Effector memory CD8-positive, alpha-beta T cell (primary cell): Measurements from ENCODE around the gene NEU1.
A peak's percentile ranks its signal among the peaks of the same experiment; 100 is the strongest.

ENCODE experiments used
- ATAC-seq: fragments of 150-1000 bp; cut with Tn5 transposase; replicated peaks from 2 replicates; pipeline ENCODE4 v1.10.0; 2021; ENCODE audit warnings: mild to moderate bottlenecking, moderate library complexity
- DNase-seq, 3 experiments: peaks; one replicate each; pipeline ENCODE4 v3.0.0; 2021
- H3K27ac Mint-ChIP-seq, 2 donors: one replicate each; pipeline ENCODE4 v1.8.0; 2022; ENCODE audit warnings: mild to moderate bottlenecking in 2 of 2, mixed read lengths in 2 of 2, moderate library complexity in 2 of 2
- H3K27me3 Mint-ChIP-seq, 2 donors: one replicate each; pipeline ENCODE4 v1.8.0; 2022; ENCODE audit warnings: mixed read lengths in 2 of 2
- H3K36me3 Mint-ChIP-seq: one replicate; pipeline ENCODE4 v1.8.0; 2022; ENCODE audit warnings: mild to moderate bottlenecking, moderate library complexity, mixed read lengths; ENCODE audit not compliant: insufficient read depth
- H3K4me1 Mint-ChIP-seq, 2 donors: one replicate each; pipeline ENCODE4 v1.8.0; 2022; ENCODE audit warnings: low read depth in 2 of 2, mixed read lengths in 2 of 2
- H3K4me3 Mint-ChIP-seq, 2 donors: one replicate each; pipeline ENCODE4 v1.8.0; 2022; ENCODE audit warnings: mild to moderate bottlenecking in 2 of 2, mixed read lengths in 2 of 2, moderate library complexity in 2 of 2
- H3K9me3 Mint-ChIP-seq, 2 donors: one replicate each; pipeline ENCODE4 v1.8.0; 2022; ENCODE audit warnings: mixed read lengths in 2 of 2

The NEU1 gene

DNA sequence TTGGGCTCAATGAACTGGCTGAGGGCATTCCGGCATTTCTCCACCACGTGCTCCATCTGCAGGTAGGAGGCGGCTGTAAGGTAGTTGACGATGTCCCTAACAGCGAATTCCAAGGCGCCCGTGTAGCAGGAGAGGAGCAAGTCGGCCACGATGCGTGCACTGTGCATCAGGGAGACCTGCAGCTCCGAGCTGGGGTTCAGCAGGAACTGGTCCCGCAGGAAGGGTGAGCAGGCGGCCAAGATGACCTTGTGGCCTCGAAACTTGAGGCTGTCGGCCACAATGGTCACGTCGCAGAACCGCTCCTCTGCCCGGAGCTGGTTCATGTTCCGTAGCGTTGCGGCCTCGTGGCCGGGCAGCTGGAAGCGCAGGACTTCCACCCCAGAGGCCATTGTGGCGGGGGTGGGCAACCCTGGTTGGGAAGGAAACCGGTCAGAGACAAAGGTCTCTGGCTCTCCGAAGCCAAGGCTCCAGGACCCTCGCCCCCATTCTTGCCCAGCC lies 38.3 kb upstream of the NEU1 start:
- Mint-ChIP-seq H3K36me3 (peaks cover 28% of the 10 kb centered on the region), H3K27ac (no peak overlapping the region), H3K4me1 (peaks cover 33 to 36% of the 10 kb centered on the region in 2 donors), H3K4me3 (peak overlapping the region; percentile 78 to 86), H3K9me3 (no peaks in the 10 kb centered on the region), H3K27me3 (peaks cover under 1 to 2% of the 10 kb centered on the region in 2 donors)
- ATAC-seq (no peak), DNase-seq (peak in 1 of 3 experiments; percentile 6)

DNA sequence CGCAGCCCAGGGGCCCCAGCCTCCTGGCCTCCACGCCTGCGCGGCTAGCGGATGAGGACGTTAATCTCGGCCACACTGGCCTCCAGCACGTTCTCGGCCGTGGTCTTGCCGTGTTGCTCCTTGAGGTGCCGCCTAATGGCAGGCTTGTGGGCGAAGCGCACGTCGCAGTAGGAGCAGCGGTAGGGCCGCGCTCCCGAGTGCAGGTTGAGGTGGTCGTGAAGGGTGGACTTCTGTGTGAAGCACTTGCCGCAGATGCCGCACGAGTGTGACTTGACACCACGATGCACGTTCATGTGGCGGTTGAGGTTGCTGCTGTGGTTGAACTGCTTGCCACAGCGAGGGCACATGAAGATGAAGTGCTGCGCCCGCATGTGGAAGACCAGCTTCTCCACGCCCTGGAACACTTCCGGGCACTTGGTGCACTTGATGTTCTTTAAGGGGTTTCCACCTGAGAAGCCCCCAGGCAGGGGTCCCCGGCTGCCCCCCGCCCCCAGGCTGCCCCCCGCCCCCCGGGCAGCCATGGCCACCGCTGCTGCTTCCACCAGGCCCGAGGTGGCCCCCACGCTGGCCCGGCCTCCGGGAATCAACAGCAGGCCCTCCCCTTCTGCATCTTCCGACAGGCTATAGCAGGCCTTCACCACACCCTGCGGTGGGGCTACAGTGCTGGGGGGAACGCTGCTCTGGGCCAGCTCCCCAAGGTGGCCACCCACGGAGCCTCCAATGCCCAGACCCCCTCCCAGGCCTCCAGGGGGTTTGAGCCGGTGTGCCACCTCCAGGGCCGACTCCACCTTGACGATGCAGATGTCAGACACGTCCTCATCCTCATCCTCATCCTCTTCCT lies 37.5 kb upstream of the NEU1 start:
- peak overlapping the region in 1 of 2 donors; percentile 41 for H3K27ac Mint-ChIP-seq
- DNase-seq, result peak in 1 of 3 experiments; percentile 10
- H3K36me3 Mint-ChIP-seq, result peaks cover 36% of the 10 kb centered on the region
- peak overlapping the region; percentile 9 to 94 for H3K4me3 Mint-ChIP-seq
- no peaks in the 10 kb centered on the region for H3K9me3 Mint-ChIP-seq
- peaks cover 37 to 40% of the 10 kb centered on the region in 2 donors for H3K4me1 Mint-ChIP-seq
- no peak for ATAC-seq
- H3K27me3 Mint-ChIP-seq, result no peaks in the 10 kb centered on the region

DNA sequence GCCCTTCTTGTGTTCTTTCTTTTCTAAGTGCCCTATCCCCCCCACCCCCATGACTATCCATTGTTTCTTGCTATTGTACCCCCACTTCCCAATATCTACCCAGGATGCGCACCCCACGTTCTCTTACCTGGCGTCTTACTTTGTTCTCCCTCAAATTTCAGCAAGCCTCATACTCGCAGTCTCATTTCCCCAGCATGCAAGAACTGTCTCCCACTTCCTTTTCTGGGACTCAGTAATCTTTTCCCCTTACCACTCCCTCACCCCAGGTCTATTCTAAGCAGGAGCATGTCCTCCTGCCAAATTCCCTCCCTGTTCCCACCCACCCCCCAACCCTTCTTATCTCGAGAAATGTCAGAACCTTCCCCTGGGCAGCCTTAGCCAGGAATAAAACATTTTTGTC lies 36.6 kb upstream of the NEU1 start:
- no peaks in the 10 kb centered on the region for H3K27me3 Mint-ChIP-seq
- peak overlapping the region; percentile 9 to 94 for H3K4me3 Mint-ChIP-seq
- H3K9me3 Mint-ChIP-seq, result no peaks in the 10 kb centered on the region
- H3K36me3 Mint-ChIP-seq, result peaks cover 38% of the 10 kb centered on the region
- DNase-seq (no peak), ATAC-seq (no peak)
- peaks cover 37 to 40% of the 10 kb centered on the region in 2 donors for H3K4me1 Mint-ChIP-seq
- peak overlapping the region in 1 of 2 donors; percentile 41 for H3K27ac Mint-ChIP-seq

DNA sequence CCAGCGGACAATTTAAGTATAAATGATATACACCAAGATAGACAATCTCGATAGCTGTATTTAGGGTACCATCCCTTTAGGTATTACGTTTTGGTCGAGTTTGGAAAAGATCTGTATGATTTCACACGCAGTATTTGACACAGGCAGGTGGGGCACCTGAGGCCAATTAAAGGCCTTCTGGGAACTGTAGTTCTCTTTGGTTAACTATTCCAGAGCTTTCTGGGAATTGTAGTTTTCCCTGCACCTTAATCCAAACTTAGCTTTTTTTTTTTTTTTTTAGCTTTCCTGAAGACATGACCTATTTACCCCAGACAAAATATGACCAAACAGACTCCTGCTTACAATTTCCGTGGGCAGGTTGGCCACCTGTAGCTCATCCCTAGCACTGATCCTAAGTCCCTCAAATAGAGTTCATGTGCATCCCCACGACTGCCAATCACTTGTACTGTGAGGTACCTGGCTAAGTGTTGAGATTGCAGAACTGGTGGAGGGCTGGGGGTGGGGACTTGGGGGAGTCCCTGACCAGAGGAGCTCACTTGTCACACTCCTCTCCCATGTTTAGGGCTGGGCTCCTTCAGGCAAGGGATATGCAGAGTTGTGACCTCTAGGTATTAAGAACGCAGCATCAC lies 35.9 kb upstream of the NEU1 start:
- peak in 1 of 3 experiments; percentile 8 for DNase-seq
- H3K27me3 Mint-ChIP-seq, result no peaks in the 10 kb centered on the region
- no peaks in the 10 kb centered on the region for H3K9me3 Mint-ChIP-seq
- ATAC-seq, result peak; percentile 23
- peak overlapping the region; percentile 90 to 91 for H3K27ac Mint-ChIP-seq
- peaks cover 43% of the 10 kb centered on the region for H3K36me3 Mint-ChIP-seq
- H3K4me3 Mint-ChIP-seq, result peak overlapping the region; percentile 94 to 95
- peaks cover 37 to 41% of the 10 kb centered on the region in 2 donors for H3K4me1 Mint-ChIP-seq

DNA sequence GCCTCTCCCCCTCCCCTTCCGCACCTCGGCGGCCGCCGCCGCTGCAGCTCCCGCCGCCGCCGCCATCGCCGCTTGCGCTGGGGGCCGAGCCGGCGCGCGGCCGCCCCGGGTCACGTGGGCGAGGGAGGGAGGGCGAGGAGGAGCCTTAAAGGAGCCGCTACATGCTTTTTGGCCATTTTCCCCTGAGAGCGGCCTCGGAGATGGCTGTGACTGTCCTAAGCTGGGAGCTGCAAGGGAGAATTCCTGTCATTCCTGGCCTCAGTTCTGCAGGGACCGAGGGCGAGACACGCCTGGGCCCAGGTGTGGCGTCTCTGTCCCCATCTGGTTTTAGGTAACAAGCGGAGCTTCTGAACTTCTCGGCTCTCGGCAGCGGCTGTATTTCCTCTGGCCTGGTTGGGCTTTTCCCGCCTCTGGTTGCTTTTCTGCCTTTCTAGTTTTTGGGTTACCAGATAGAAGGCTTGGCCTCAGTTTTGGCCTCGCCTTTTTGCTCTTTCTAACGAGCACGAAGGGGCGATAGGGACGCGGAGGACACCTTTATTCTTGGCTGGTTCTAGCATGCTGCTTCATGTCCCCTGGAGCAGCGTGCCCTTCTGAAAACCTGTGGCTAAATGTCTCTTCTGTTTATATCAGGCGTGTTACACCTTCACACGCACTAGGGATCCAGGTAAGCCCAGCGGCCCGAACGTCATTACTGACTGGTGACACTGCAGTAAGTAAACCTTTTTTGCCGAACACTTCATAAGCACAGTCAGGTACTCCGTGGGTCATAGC lies 35.2 kb upstream of the NEU1 start, which contains the start of gene EHMT2:
Gene EHMT2, minus strand, starts transcription at position 87 of the 771 bp plus-strand sequence. Its CDS starts 21 bp downstream, at position 66.
- peaks cover 33 to 41% of the 10 kb centered on the region in 2 donors for H3K4me1 Mint-ChIP-seq
- peak within 1 kb of the TSS; percentile 90 to 91 for H3K27ac Mint-ChIP-seq
- no peaks in the 10 kb centered on the region for H3K27me3 Mint-ChIP-seq
- peak; percentile 79 to 82 (median 81) for DNase-seq
- ATAC-seq, result peak; percentile 62
- no peaks in the 10 kb centered on the region for H3K9me3 Mint-ChIP-seq
- H3K36me3 Mint-ChIP-seq, result peaks cover 41% of the 10 kb centered on the region
- peak within 1 kb of the TSS; percentile 94 to 95 for H3K4me3 Mint-ChIP-seq

DNA sequence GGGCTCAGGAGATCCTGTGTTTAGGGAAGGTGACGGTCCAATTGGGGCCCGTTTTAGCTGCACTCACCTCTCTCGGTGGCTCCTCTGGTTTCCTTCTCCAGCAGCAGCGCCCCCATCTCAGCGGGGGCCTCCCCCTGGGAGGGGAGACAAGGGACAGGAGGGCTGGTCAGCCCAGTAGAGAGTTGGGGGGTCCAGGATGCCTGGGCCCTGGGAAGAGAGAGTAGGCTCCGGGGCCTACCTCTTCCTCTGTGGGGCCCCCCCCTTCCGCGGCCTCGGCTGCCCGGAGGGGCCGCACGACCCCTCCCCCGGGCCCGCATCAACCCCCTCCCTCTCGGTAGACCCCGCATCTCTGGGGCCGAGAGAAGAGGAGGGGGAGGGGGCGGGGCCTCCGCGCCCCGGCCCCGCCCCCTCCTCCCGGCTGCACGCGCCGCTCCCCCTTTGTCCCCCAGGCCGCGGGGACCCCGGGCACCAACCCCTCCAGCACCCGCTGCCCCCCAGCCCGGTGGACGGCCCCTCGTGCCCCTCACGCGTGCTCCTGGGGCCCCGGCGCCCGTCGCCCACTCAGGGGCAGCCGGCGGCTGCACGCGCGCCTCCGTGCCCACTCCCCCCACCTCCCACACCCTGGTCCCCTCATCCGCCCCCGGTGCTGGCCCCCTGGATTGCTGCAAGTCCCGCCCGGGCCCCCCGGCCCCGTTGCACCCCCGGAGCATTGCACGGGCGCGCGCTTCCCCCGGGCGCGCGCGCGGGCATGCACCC lies 34.4 kb upstream of the NEU1 start:
- ATAC-seq, result no peak
- Mint-ChIP-seq H3K27ac (peak overlapping the region; percentile 87 to 89), H3K9me3 (no peaks in the 10 kb centered on the region), H3K27me3 (no peaks in the 10 kb centered on the region), H3K4me1 (peaks cover 29 to 35% of the 10 kb centered on the region in 2 donors), H3K36me3 (peaks cover 39% of the 10 kb centered on the region), H3K4me3 (peak overlapping the region; percentile 94 to 95)
- peak in 1 of 3 experiments; percentile 24 for DNase-seq

DNA sequence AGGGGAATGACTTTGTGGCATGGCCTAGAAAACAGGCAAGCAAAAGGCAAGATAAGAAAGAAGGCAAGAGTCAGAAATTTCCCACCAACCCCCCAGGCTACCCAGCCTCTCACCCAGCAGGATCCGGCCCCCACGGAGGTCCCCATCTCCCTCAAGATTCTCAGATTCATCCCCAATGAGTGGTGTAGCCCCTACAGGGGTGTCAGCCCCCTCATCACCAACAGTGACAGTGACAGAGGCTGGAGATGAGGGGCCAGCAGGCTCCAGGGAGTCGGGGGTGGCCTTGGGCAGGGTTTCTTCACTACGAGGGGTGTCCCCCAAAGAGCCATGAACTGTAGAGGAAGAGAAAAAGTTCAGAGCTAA lies 33.9 kb upstream of the NEU1 start:
- ATAC-seq (no peak), DNase-seq (no peak)
- Mint-ChIP-seq H3K36me3 (peaks cover 43% of the 10 kb centered on the region), H3K27ac (peak overlapping the region; percentile 87 to 89), H3K27me3 (no peaks in the 10 kb centered on the region), H3K4me1 (peaks cover 29 to 35% of the 10 kb centered on the region in 2 donors), H3K4me3 (peak overlapping the region; percentile 76 to 84), H3K9me3 (no peaks in the 10 kb centered on the region)

DNA sequence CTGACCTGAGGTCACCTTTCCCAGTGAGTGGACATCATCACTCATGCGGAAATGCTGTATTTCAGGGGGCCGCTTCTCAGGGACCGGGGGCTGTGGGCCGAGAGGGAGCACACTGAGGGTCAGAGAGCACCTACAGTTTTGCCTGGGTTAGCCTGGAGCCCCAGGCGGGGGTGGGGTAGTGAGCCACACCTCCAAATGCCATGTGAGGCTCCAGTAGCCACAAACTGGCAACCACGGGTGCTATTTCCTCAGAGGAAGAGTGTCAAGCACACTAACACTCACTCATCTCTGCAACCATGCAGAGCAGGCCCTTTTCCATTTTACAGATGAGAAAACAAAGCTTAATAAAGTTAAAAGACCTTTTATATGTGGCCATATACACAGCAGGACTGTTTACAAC lies 30.2 kb upstream of the NEU1 start:
- no peak for DNase-seq
- Mint-ChIP-seq H3K36me3 (peaks cover 45% of the 10 kb centered on the region), H3K4me1 (peaks cover 17 to 20% of the 10 kb centered on the region in 2 donors), H3K27ac (no peak overlapping the region), H3K4me3 (no peak overlapping the region), H3K9me3 (no peaks in the 10 kb centered on the region), H3K27me3 (no peaks in the 10 kb centered on the region)
- no peak for ATAC-seq

DNA sequence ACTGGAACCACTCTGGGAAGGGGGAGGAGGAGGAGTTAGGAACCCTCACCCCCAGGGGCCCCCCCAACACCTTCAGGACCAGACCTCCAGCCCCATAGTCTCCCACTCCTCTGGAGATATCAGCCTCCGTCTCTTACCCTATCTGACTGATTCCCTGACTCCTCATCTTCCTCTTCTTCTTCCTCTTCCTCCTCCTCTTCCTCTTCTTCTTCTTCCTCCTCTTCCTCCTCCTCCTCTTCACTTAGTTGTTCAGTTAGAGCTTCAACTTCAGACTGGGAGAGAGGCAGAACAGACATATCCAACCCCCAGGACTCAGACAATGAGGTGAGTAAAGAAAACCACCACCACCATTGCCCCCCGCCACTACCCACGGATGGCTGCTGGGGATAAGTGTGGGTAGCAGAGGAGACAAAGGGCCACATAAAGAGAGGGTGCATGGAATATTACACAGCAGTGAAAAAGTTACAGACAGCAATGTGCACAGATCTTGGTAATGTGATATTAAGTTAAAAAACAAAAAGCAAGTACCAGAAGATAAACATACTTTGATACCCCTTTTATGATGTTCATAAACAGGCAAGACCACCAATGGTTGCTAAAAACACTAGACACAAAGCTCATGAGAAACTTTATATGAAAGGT lies 26.8 kb upstream of the NEU1 start:
- Mint-ChIP-seq H3K27ac (peak overlapping the region in 1 of 2 donors; percentile 38), H3K4me3 (no peak overlapping the region), H3K36me3 (peaks cover 45% of the 10 kb centered on the region), H3K4me1 (peaks cover 8% of the 10 kb centered on the region in 2 donors), H3K9me3 (no peaks in the 10 kb centered on the region), H3K27me3 (no peaks in the 10 kb centered on the region)
- no peak for ATAC-seq
- no peak for DNase-seq

DNA sequence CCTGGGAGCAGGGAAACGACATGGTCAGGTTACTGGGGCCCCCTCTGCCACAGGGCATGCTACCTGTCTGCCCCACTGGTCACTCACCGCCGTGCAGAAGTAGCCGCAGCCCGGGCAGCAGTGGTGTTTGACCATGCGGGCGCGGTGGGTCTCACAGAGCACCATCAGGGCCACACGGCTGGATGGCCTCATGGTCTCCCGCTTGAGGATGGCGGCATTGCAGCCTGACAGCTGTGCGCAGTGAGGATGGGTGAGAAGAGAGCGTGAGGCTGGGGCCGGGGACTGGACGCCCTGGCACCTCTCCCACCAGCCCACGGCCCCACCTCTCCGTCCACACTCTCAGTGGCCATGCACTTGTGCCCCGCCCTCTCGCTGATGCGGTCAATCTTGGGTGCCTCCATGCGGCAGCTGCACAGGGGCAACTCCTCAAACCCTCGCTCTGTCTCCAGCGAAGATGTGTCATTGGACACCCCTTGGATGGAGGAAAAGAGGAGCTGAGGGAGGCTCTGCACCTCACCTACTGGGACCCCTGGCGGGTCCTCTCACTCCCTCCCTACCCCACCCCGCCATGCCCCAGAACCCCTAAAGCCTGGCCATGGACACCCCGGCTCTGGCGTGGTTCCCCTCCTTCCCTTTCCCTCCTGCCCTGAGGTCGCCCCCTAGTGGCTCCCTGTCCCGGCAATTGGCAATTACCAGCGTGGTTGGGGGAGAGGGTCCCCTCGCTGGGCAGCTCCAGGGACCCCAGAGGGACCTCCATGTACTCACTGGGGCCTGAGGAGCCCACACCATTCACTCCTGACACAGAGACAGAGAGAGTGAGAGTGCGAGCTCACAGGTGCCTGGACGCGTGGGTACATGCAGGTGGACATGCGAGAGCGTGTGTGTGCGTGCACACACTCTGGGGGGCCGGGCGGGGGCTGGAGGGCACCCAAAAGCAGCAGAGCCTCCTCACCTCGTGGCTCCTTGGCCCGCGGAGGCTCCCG lies 25.9 kb upstream of the NEU1 start:
- Mint-ChIP-seq H3K4me1 (peaks cover 8% of the 10 kb centered on the region in 2 donors), H3K9me3 (no peaks in the 10 kb centered on the region), H3K36me3 (peaks cover 38% of the 10 kb centered on the region), H3K4me3 (no peak overlapping the region), H3K27me3 (no peaks in the 10 kb centered on the region), H3K27ac (peak overlapping the region in 1 of 2 donors; percentile 29)
- DNase-seq (peak; percentile 41 to 49 (median 48)), ATAC-seq (peak; percentile 17)

DNA sequence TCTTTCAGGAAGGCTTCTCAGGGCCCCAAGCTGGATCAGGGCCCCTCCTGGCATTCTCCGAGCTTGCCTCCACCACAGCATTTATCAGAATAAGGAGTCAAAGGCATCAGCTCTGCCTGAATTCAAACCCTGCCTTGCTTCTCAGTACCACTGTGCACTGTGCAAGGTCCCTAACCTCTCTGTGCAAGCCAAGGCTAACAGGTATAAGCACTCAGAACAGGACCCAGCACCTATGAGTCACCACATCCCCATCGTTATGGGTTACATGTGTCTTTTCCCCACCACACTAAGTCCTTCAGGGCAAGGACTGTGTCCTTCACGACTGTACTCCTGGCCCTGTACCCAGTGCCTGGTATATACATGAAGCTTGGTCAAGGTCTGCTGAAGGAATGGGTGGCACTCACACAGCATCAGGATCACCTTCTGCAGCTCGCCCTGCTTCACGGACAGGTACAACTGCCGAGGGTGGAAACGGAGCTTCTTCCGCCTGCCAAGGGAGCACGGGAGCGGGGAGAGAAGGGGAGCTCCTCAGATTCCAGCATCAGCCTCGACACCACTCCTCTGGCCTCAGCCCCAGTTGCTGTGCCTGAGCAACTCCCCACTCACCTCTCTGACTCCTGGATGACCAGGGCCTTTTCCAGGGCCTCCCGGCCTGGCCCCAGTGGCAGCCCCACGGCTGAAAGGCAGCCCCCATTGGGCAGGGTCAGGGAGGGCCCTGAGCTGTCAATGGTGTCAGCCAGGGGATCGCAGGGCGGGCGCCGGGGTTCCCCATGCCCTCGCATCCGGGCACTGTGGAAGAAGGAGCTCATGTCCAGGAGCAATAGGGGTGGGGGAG lies 24.8 kb upstream of the NEU1 start:
- Mint-ChIP-seq H3K9me3 (no peaks in the 10 kb centered on the region), H3K4me3 (no peak overlapping the region), H3K27me3 (no peaks in the 10 kb centered on the region), H3K36me3 (peaks cover 41% of the 10 kb centered on the region), H3K27ac (no peak overlapping the region), H3K4me1 (peaks cover 4 to 8% of the 10 kb centered on the region in 2 donors)
- no peak for ATAC-seq
- DNase-seq, result no peak
